GM19043 (cell line): ENCODE results near the gene PIAS2.
"Not testable (repeated sequence)": the region's sequence is repeated elsewhere in the genome, so short reads cannot be mapped to it uniquely, and the experiment has no call there.

Experiments
- ATAC-seq: cut with Tn5 transposase; IDR thresholded peaks from one replicate; pipeline ENCODE4 v1.9.1; 2021; ENCODE audit warnings: low read depth; ENCODE audit not compliant: unreplicated experiment

The PIAS2 gene

DNA sequence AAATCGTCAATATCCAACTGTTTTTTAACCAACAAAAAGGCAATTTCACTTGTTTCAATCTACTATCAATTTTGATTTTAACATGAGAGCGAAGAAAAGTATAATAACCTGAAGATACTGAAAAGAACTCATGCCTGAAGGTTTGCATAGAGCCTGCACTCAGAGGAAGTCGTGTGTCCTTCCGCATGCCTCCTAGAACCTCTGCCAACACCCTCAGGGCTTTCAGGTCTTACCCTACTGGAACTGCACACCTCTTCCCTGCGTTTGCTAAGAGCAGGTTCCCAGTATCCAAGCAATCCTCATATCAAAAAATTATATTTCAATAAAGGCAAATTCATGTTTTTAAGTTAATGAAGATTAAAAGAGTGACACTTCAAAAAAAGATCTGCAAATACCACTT lies 74.7 kb downstream of the PIAS2 start:
- no peak for ATAC-seq

DNA sequence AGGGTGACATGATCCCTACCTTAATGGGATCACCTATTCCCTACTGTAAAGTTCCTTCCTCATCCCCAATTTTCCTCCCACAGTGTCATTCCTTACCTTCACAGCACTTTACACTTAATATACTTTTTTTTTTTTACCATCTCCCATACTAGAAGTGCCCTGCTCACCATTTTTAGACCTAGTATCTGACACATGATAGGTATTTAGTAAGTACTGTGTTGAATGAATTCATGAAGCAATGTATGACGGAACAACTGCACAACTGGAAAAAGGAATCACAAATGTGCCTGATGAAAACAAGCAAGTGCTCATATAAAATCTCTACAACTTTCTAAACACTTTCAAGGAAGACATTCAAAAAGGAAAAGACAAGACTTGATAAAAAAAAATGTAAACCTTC lies 83.4 kb downstream of the PIAS2 start:
- no peak for ATAC-seq

DNA sequence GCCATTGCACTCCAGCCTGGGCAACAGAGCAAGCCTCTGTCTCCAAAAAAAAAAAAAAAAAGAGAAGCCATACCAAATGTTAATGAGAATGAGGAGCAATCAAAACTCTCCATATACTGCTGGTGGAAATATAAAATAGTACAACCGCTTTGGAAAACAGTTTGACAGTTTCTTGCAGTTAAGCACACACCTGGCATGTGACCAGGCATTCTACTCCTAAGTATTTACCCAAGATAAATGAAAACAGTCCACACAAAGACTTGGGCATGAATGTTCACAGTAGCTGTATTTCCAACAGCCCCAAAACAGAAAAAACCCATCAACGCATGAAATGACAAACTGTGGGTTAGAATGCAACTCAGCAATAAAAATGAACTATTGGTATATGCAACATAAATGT lies 84.5 kb downstream of the PIAS2 start:
- ATAC-seq = no peak

DNA sequence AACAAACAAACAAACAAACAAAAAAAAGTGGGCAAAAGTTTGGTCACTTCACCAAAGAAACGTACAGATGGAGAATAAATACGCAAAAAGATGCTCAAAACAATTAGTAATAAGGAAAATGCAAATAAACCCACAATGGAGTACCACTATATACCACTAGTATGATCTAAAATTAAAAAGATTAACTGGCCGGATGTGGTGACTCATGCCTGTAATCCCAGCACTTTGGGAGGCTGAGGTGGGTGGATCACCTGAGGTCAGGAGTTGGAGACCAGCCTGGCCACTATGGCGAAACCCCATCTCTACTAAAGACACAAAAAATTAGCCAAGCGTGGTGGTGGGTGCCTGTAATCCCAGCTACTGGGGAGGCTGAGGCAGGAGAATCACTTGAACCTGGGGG lies 84.9 kb downstream of the PIAS2 start:
- not testable (repeated sequence) for ATAC-seq

DNA sequence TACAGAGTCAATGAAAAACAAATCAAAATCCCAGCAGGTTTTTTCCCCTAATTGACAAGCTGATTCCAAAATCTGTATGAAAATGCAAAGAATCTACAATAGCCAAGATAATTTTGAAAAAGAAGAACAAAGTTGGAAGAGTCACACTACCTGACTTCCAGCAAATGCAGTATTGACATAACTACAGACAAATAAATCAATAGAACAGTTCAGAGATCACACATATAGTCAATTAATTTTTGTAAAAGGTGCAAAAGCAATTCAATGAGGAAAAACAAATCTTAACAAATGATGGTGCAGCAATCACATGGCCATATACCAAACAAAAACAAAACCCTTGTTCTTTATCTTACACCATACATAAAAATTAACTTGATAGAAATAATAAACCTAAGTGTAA lies 85.9 kb downstream of the PIAS2 start:
- no peak for ATAC-seq

DNA sequence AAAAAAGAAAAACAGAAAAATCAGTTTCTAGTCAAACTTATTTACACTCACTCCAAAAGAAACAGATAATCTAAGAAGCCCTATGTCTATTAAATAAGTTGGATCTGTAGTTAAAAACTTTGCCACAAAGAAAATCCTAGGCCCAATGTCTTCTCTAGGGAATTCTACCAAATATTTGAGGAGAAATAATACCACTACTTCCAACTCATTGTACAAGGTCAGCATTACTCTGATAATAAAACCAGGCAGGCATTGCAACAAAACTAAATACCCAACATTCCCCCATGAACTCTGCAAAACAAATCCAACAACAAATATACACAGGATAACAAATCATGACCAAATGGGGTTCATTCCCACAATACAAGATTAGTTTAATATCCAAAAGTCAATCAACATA lies 86.7 kb downstream of the PIAS2 start:
- no peak for ATAC-seq

DNA sequence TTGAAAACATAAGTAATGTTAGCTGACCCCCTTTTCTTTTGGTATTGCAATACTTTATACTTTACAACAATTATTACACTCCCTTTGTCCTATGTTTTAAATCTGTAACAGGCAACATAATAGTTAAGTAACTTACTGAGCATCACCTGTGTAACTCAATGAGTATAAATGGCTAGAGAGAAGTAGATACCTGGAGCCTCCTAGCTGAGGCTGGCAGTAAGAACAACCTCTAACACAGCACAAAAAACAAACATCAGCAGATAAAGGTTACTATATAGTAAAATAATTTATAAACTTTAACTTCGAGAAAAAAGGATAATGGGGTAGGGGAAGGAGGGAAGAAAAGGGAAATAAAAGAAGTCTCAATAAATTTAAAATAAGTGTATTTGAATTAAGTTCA lies 87.4 kb downstream of the PIAS2 start:
- no peak for ATAC-seq

DNA sequence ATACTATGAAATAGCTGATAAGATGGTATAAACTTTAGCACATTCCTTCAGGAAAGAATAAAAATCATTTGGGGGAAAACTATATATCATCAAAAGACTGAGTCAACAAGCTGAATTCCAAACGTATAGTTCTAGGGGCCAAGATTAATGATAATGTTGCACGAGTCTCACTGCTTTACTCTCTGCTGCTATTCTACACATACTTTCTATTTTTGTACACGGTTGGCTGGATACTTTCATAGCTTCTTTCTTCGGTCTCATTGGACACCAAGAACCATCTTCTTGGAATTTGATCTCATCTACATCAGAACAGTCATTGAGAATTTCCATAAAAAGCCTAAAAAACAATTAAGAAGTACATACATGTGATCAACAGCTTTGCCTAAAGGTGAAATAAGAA lies 87.8 kb downstream of the PIAS2 start:
- ATAC-seq = no peak

DNA sequence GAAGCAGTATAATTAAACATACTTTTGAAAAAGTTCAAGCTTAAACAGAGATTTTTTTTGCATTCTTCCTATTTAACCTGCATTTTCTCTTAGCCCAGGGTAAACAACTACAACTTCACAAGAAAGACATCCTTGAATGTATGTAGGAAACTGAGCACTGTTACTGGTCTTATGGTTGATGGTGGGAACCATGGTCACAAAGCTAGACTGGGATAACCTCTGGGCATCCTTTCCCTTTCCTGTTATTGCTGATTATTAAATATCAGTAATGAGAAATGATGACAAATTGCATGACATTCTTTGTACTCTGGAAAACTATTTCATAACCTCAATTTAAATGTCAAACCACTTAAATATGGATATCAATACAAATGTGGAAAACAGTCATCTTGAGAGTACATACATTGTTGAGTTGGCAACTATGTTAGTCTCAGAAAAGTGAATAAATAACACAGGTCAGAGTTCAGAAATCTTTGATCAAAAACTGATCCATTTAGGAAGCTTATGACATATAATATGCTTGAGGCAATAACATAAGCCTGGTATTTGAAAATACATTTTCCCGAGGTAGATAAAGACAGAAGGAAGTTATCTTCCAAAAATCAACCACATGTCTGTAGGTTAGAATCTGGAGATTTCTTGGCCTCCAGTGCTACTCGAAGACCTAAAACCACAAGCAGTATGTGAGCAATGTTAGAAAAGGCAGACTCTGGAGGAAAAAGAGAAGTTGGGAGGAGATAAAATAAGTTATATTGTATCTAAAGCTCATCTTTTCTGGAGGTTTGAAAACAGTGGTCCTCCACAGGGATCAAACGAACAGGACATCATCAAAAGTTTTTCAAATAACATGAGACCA lies 95.2 kb downstream of the PIAS2 start:
- ATAC-seq = no peak

DNA sequence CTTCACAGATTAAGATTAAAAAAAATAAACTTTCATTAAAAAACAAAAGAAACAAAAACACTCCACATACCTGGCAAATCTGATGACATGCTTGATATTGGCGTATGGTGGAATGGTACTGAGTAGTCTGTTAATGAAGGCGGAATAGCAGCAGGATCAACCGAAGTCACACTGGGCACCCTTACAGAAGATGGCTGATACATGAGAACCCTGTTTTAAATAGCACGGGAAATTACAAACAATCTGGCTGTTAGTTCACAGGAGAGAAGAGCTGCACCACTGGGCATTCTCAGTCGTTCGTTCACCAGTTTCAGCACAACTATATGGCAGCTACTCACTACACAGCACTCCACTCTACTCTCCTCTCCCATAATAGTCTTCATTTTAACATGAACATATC lies 96.4 kb downstream of the PIAS2 start:
- ATAC-seq = no peak

DNA sequence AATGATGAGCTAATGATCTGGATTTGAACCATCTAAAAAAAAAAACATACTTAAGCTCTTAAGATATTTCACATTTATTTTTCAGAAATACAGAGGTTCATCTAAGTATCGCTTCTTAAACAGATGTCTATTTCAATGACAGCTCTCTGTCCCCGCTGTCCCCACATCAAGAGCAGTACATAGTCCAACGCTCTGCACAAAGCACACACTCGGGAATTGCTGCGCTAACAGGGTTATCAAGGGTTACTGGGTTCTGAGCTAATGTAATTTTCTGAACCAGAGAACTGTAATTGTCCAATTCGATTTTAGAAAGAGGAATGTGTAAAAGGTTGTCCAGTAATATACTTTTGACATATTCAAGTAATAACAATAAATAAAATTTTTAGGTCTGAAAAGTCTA lies 101.6 kb downstream of the PIAS2 start:
- ATAC-seq = no peak

DNA sequence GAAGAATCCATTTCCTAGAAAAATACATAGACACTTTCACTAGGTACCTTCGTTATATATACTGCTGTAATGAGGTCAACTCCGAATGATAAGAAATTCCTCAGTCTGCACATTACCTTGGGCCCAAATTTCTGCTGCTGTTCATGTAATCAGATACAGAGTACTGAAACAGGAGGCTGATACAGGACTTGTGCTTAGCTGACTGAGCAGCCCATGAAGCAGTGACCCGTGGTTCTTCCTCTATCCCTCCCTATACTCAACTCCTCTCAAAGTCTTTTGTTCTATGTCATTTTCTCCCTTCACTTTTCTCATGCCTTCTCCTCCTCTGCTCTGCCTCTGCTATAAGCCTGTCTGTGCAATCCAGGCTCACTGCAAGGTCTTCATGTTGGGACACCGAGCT lies 102.9 kb downstream of the PIAS2 start:
- no peak for ATAC-seq

DNA sequence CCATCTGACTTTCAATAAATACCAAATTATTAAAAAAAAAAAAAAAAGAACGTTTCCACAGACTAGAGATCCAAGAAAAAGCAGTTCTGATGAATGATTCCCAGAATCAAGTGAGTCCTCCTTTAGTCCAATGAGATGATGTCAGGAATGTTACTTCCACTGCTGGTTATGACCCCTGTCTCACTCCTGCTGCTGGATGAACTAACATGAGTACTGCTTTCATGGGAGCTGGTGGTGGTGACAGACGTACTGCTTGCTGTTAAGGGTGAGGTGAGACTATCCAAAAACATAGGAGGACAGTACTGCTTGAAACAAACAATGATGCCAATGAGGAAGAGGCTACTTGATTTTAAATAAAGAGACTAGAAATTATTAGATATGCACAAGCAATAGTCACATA lies 105.0 kb downstream of the PIAS2 start:
- no peak for ATAC-seq

DNA sequence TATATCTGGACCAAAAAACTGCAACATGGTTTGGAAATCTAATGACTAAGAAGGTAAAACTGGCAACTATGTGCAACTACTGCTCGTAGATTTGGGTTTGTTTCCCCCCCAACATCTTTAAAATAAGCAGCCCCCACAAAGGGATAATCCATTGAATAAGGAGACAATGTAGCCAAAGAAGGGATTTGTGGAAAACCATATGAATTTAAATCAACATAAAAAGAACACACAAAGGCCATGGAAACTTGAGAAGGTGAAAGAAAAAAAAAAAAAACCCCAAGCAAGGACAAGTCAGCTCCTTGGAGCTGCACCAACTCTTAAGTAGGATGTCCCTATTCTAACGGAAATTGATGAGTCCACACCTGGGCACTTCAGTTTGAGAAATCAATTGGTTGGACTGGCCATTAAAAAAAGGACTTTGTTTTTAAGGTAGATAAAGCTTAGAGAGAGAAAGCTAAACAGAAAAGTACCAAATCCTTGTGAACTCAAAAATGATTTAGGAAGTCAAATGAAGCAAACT lies 106.8 kb downstream of the PIAS2 start:
- ATAC-seq = no peak

DNA sequence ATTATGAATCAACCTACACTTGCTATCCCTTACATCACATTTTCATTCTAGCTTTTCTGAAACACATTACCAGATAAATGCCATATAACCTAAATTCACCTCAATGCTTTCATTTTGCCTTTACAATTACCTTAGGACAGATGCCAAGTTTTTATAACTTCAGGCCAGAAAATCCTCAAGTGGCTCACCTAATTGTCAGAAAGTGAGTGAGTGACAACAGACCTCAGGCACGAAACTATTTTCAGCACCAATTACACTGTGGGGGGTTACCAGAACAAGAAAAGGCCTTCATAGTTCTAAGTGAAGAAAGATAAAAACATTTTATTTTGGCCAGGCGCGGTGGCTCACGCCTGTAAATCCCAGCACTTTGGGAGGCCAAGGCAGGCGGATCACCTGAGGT lies 108.2 kb downstream of the PIAS2 start:
- no peak for ATAC-seq

DNA sequence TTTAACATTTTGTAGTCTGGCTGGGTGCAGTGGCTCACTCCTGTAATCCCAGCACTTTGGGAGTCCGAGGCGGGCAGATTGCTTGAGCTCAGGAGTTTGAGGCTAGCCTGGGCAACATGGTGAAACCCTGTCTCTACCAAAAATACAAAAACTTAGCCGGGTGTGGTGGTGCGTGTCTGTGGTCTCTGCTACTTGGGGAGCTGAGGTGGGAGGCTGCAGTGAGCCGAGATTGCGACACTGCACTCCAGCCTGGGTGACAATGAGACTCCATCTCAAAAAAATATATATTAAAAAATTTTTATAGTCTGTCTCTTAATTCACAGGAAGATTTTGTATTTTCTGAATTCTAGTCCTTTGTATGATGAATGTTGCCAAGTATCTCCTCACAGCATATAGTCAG lies 121.4 kb downstream of the PIAS2 start:
- ATAC-seq = not testable (repeated sequence)

DNA sequence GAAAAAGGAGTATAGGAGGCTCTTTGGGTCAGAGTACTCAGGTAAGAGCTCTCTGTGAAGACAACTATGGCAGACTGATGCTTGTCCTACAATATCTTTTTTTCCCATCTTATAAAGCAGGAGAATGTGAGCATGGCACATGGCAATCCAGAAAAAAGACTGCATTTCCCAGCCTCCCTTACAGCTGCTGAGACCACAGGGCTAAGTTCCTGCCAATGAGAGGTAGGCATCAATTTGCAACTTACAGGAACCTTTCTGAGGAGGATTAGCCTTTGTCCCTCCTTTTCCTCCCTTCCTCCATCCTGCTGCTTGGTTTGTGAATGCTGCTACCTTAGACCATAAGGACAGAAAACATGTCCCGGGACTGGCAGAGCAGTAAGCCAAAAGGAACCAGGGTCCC lies 122.7 kb downstream of the PIAS2 start:
- ATAC-seq = no peak

DNA sequence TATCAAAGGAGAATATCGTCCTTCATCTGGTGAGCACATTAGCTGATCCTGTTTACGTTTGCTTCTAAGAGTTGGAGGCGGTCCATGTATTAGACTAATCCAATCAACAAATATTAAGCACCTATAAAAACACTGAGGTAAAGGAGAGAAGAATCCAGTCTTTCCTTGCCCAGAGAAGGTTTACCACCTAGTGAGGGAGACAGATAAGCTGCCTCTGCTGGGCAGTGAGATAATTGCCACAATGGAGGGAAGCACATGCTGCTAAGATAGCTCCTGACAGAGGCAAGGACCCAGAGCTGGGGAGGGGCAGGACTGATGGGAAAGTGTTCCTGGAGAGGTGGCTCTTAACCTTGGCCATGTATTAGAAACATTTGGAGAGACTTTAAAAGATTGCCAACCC lies 123.7 kb downstream of the PIAS2 start:
- ATAC-seq = no peak

DNA sequence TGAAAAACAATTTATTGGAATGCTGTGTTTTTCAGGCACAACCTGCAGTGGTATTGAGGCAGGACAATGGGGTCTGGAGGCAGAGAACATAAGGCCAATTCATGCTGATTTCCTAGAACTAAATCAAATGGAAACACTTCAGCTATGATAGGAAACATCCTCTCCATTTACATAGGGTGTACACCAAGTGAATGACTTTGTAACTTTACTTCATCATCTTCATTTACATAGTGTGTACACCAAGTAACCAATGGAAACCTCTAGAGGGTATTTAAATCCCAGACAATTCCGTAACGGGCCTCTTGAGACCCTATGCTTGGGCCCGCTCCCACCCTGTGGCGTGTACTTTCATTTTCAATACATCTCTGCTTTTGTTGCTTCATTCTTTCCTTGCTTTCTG lies 128.2 kb downstream of the PIAS2 start:
- no peak for ATAC-seq

DNA sequence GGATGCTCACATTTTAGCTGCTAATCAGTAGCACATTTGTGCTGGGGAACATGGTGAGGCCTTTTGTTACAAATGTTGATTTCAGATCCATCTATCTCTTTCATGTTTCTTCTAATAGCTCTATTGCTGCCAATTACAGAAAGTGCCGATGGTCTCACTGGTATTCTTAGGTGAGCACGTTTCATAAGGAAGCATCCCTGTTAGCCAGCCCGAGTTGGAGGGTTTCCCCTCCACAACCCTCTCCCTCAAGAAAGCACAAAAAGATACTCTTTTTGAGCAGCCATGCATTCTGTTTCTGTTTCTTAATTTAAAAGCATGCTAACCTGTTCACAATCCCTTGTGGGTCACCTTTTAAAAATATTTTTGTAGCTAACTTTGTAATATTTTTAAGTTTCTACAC lies 129.6 kb downstream of the PIAS2 start:
- no peak for ATAC-seq

DNA sequence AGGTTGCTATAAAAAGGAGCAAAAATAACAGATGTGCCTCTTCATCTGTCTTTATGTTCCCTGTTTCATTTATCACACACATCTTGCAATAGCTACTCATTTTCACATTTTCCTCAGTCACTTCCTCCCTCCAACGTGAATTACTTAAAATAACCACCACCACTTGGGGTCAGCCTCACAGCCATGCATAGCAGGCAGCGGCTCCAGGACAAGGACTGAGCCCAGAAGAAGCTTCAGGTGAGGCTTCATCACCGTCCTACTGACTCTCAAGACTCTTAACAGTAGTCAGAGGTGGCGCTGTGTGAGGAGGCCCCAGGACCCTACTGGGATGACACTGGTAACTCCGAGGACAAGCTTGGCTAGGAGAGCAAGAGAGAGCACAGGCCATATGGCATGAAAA lies 144.9 kb downstream of the PIAS2 start:
- ATAC-seq = no peak

DNA sequence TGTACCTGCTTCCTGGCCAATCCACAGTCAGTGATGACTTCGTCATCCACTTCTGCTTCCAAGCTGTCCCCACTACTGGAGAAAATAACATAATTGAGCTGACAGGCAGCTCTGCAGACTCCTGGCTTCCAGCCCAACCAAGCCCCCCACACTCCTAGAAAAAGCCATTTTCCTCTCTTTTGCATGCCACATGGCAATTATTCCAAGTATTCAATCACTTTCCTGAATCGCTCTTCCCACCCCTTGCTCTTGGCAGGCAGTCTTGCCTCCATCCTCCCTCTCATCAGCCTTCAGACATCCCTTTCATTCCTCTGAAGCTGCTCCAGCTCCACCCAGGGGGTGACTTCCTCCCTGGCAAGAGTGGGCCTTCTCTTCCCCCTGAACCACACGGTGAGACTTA lies 146.2 kb downstream of the PIAS2 start:
- no peak for ATAC-seq

DNA sequence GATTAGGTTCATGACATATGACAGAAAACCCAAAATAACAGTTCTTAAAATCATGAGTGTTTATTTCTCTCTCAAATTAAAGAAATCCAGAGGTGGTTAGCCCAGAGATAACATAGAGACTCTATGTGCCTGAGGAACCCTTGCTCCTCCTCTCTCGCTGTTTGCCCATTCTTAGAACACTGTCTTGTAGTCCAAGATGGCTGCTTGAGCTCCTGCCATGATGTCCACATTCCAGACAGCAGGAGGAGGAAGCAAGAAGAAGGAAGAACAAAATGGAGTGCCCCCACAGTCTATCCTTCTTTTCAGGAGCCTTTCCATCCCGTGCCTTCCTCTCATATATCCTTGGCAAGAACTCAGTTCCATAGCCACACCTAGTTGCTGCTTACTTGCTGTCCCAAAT lies 146.6 kb downstream of the PIAS2 start:
- ATAC-seq = no peak
